Heart left ventricle (tissue), 13 donors: ENCODE results near the gene TLCD3B.

Experiments
- POLR2A ChIP-seq, 2 donors: fragments of 450-650 bp; IDR thresholded peaks; one replicate each; pipeline ENCODE4 v1.6.1; 2017; ENCODE audit warnings: antibody characterized with exemption in 2 of 2, mild to moderate bottlenecking in 2 of 2, moderate library complexity in 2 of 2
- TF ChIP-seq, protein P1 (sequence below), 12 donors: fragments of 200-600 bp; sonication (generic) in 4 of 12; IDR thresholded peaks; one replicate each; pipeline versions ENCODE4 v1.5.0 to v1.8.0; 2018 to 2022; ENCODE audit warnings: antibody characterized with exemption in 12 of 12, mild to moderate bottlenecking in 5 of 12
- donor health status: ischemic (EF 13 %, LVEDD 7.1; RV severe dilation, severe dysfunction).
- donor health status: DM: no; HTN: yes; CAD: no.
- donor health status: DM: no; HTN: no; CAD: no.
- donor health status: ischemic (EF 25% LVEDD 6.9; RV normal size, moderate dysfunction).
- donor health status: ischemic (EF 25% LVEDD 5.7; RV mildly dilated, moderate dysfunction).
- donor health status: ischemic (EF 35%, LVEDD 5.7; RV mildly dilated, moderate dysfunction).
- donor health status: nonischemic (EF 11% LVEDD 7.7; RV severe dilation, severe dysfunction).
- donor health status: DM: yes; HTN: yes; CAD: no.
- donor health status: PGD.
- donor health status: ischemic (EF 29% LVEDD 5.4; RV normal size, mild dysfunction).
- donor health status: nonischemic (EF 23%, LVEDD 6.1; RV moderate dilation, normal function).

DNA sequence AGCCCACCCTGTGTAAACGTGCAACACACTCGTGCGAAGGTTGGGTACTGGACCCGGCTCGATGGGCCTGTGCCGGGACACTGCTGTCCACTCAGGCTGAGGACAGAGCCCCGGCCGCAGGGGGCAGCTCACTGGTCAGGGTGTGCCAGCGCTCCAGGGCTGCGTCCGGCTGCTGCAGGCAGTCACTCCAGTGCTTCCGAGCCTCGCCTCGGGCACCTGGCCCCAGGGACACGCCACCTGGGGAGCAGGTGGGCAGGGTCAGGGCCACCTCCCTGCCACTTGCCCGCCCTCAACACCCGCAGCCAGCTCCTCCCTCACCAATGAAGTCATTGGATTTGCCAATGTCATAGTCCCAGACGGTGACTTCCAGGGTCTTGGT is 25.0 kb downstream of the TLCD3B start:
- TF ChIP-seq, protein P1, sequence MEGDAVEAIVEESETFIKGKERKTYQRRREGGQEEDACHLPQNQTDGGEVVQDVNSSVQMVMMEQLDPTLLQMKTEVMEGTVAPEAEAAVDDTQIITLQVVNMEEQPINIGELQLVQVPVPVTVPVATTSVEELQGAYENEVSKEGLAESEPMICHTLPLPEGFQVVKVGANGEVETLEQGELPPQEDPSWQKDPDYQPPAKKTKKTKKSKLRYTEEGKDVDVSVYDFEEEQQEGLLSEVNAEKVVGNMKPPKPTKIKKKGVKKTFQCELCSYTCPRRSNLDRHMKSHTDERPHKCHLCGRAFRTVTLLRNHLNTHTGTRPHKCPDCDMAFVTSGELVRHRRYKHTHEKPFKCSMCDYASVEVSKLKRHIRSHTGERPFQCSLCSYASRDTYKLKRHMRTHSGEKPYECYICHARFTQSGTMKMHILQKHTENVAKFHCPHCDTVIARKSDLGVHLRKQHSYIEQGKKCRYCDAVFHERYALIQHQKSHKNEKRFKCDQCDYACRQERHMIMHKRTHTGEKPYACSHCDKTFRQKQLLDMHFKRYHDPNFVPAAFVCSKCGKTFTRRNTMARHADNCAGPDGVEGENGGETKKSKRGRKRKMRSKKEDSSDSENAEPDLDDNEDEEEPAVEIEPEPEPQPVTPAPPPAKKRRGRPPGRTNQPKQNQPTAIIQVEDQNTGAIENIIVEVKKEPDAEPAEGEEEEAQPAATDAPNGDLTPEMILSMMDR (IDR thresholded peaks at IDR 0.05) = no peak
- TF ChIP-seq POLR2A (IDR thresholded peaks at IDR 0.05) = no peak
